Nephron (organoid): ENCODE measurements around the gene ELMOD1.
"Not testable (repeated sequence)": the region's sequence is repeated elsewhere in the genome, so short reads cannot be mapped to it uniquely, and the experiment has no call there.

Experiments
- H3K27ac Mint-ChIP-seq, 3 experiments: 2 replicates each; pipeline ENCODE4 v1.8.0; 2020; ENCODE audit warnings: mixed read lengths in 3 of 3, mild to moderate bottlenecking in 2 of 3, moderate library complexity in 1 of 3
- H3K27me3 Mint-ChIP-seq: 2 replicates; pipeline ENCODE4 v1.8.0; 2021; ENCODE audit warnings: low read depth, mild to moderate bottlenecking, moderate library complexity, mixed read lengths
- H3K36me3 Mint-ChIP-seq: 2 replicates; pipeline ENCODE4 v1.8.0; 2020; ENCODE audit warnings: low read depth, mixed read lengths
- H3K4me1 Mint-ChIP-seq: 2 replicates; pipeline ENCODE4 v1.8.0; 2020; ENCODE audit warnings: mixed read lengths
- H3K4me3 Mint-ChIP-seq, 3 experiments: 2 replicates each; pipeline ENCODE4 v1.8.0; 2020; ENCODE audit warnings: mild to moderate bottlenecking in 3 of 3, mixed read lengths in 3 of 3, moderate library complexity in 2 of 3
- H3K9me3 Mint-ChIP-seq: 2 replicates; pipeline ENCODE4 v1.8.0; 2020; ENCODE audit warnings: mixed read lengths
- CTCF ChIP-seq, 3 experiments: fragments of 200-600 bp; sonication (generic); IDR thresholded peaks; one replicate each; pipeline ENCODE4 v1.5.0; 2021; ENCODE audit warnings: antibody characterized with exemption in 3 of 3; ENCODE audit not compliant: unreplicated experiment in 3 of 3

The ELMOD1 gene

GRCh38 chr11:107566569-107566968, 24.4 kb upstream of the ELMOD1 start:
- Mint-ChIP-seq H3K4me3 (peak overlapping the region; percentile 96 to 98 (median 96)), H3K4me1 (peaks cover 44% of the 10 kb centered on the region), H3K27me3 (no peaks in the 10 kb centered on the region), H3K9me3 (no peaks in the 10 kb centered on the region), H3K36me3 (no peaks in the 10 kb centered on the region), H3K27ac (peak overlapping the region; percentile 73 to 95 (median 90))
- TF ChIP-seq CTCF (IDR thresholded peaks at IDR 0.05; ENCODE audit: unreplicated experiment in 3 of 3), result no peak

- Mint-ChIP-seq H3K36me3 (no peaks in the 10 kb centered on the region), H3K9me3 (no peaks in the 10 kb centered on the region), H3K4me3 (peak overlapping the region; percentile 38 to 69 (median 39)), H3K27ac (peak overlapping the region; percentile 36 to 73 (median 57)), H3K4me1 (peaks cover 47% of the 10 kb centered on the region), H3K27me3 (no peaks in the 10 kb centered on the region)
- TF ChIP-seq CTCF (IDR thresholded peaks at IDR 0.05; ENCODE audit: unreplicated experiment in 3 of 3), result no peak
These were observed 23.1 kb upstream of the ELMOD1 start for GRCh38 chr11:107567739-107568335.

- H3K4me3 Mint-ChIP-seq, result no peak overlapping the region
These were observed 20.9 kb upstream of the ELMOD1 start for GRCh38 chr11:107570015-107570414.

GRCh38 chr11:107573438-107573837, 17.5 kb upstream of the ELMOD1 start:
- Mint-ChIP-seq H3K9me3 (no peaks in the 10 kb centered on the region), H3K27ac (peak overlapping the region; percentile 23 to 75 (median 59)), H3K27me3 (peaks cover 11% of the 10 kb centered on the region), H3K4me3 (no peak overlapping the region), H3K36me3 (no peaks in the 10 kb centered on the region), H3K4me1 (peaks cover 12% of the 10 kb centered on the region)
- TF ChIP-seq CTCF (IDR thresholded peaks at IDR 0.05; ENCODE audit: unreplicated experiment in 3 of 3), result no peak

More at GRCh38 chr11:107570015-107570414, 20.9 kb upstream of the ELMOD1 start:
- H3K36me3 Mint-ChIP-seq, result no peaks in the 10 kb centered on the region
- H3K27me3 Mint-ChIP-seq, result no peaks in the 10 kb centered on the region
- H3K4me1 Mint-ChIP-seq, result peaks cover 35% of the 10 kb centered on the region
- TF ChIP-seq CTCF (IDR thresholded peaks at IDR 0.05; ENCODE audit: unreplicated experiment in 3 of 3), result no peak
- H3K27ac Mint-ChIP-seq, result peak overlapping the region in 1 of 3 experiments; percentile 26
- H3K9me3 Mint-ChIP-seq, result no peaks in the 10 kb centered on the region

GRCh38 chr11:107576497-107577345, 14.2 kb upstream of the ELMOD1 start:
- Mint-ChIP-seq H3K4me1 (peaks cover 12% of the 10 kb centered on the region), H3K27me3 (peaks cover 11% of the 10 kb centered on the region), H3K27ac (peak overlapping the region in 1 of 3 experiments; percentile 6)
- not testable (repeated sequence) for H3K4me3 Mint-ChIP-seq, H3K36me3 Mint-ChIP-seq, H3K9me3 Mint-ChIP-seq
- TF ChIP-seq CTCF (IDR thresholded peaks at IDR 0.05; ENCODE audit: unreplicated experiment in 3 of 3), result peak; percentile 64 to 77 (median 71)
